OCI-LY1 (cell line): ENCODE measurements around the gene MRPL14.

ENCODE experiments used
- H2AFZ ChIP-seq: fragments of 200-600 bp; sonication (generic), shearing (Covaris generic); 2 replicates; pipeline ENCODE4 v1.6.0; 2014; ENCODE audit warnings: antibody characterized with exemption, mild to moderate bottlenecking, low read length
- H3F3A ChIP-seq: fragments of 200-600 bp; sonication (generic), shearing (Covaris generic); 2 replicates; pipeline ENCODE4 v1.6.0; 2014; ENCODE audit warnings: mild to moderate bottlenecking, antibody characterized with exemption, low read length, moderate library complexity; ENCODE audit not compliant: insufficient read depth
- H3K27ac ChIP-seq: fragments of 200-600 bp; sonication (generic); 2 replicates; pipeline ENCODE4 v1.5.1; 2014; ENCODE audit warnings: low read length, mixed run types, mild to moderate bottlenecking, low read depth; ENCODE audit not compliant: poor library complexity, severe bottlenecking
- H3K27me3 ChIP-seq: fragments of 200-600 bp; sonication (generic); 2 replicates; pipeline ENCODE4 v1.6.0; 2014; ENCODE audit warnings: antibody characterized with exemption, mild to moderate bottlenecking, low read length, moderate library complexity; ENCODE audit not compliant: insufficient read depth
- H3K36me3 ChIP-seq: fragments of 200-600 bp; sonication (generic); 2 replicates; pipeline ENCODE4 v1.6.1; 2014; ENCODE audit warnings: mild to moderate bottlenecking, antibody characterized with exemption, low read length, moderate library complexity, mixed read lengths; ENCODE audit not compliant: insufficient read depth
- H3K4me1 ChIP-seq: fragments of 200-600 bp; sonication (generic); 2 replicates; pipeline ENCODE4 v1.5.1; 2014; ENCODE audit warnings: mild to moderate bottlenecking, low read length, moderate library complexity; ENCODE audit not compliant: insufficient read depth, severe bottlenecking
- H3K4me2 ChIP-seq: fragments of 200-600 bp; sonication (generic), shearing (Covaris generic); 2 replicates; pipeline ENCODE4 v1.6.1; 2014; ENCODE audit warnings: low read length
- H3K4me3 ChIP-seq: fragments of 200-600 bp; sonication (generic); 2 replicates; pipeline ENCODE4 v1.5.1; 2014; ENCODE audit warnings: low read length, low read depth, mild to moderate bottlenecking, mixed read lengths; ENCODE audit not compliant: poor library complexity, severe bottlenecking
- H3K79me2 ChIP-seq: fragments of 200-600 bp; shearing (Covaris generic); 2 replicates; pipeline ENCODE4 v1.6.1; 2016; ENCODE audit warnings: mixed run types, low read length, mixed read lengths; ENCODE audit not compliant: insufficient read depth
- H3K9ac ChIP-seq: fragments of 200-600 bp; sonication (generic), shearing (Covaris generic); 2 replicates; pipeline ENCODE4 v1.6.1; 2014; ENCODE audit warnings: mild to moderate bottlenecking, low read length, mixed read lengths
- H3K9me2 ChIP-seq: fragments of 200-600 bp; sonication (generic), shearing (Covaris generic); 2 replicates; pipeline ENCODE4 v1.6.1; 2014; ENCODE audit warnings: low read depth, mild to moderate bottlenecking, low read length, mixed read lengths
- H3K9me3 ChIP-seq: fragments of 200-600 bp; shearing (Covaris generic); 2 replicates; pipeline ENCODE4 v1.6.1; 2014; ENCODE audit warnings: low read length, mixed read lengths
- H4K20me1 ChIP-seq: fragments of 200-600 bp; sonication (generic), shearing (Covaris generic); 2 replicates; pipeline ENCODE4 v1.6.0; 2016; ENCODE audit warnings: mild to moderate bottlenecking, low read length; ENCODE audit not compliant: insufficient read depth
- EZH2 ChIP-seq: fragments of 200-600 bp; sonication (generic), shearing (Covaris generic); IDR thresholded peaks from 2 replicates; pipeline ENCODE4 v1.8.0; 2017; ENCODE audit warnings: borderline replicate concordance, mixed run types, mild to moderate bottlenecking, antibody characterized with exemption, low read length, moderate library complexity, mixed read lengths
- TF ChIP-seq, protein P1 (sequence below): fragments of 200-600 bp; sonication (generic), shearing (Covaris generic); IDR thresholded peaks from 2 replicates; pipeline ENCODE4 v1.5.1; 2017; ENCODE audit warnings: mild to moderate bottlenecking, antibody characterized with exemption, low read length, moderate library complexity, mixed read lengths

Gene MRPL14

DNA sequence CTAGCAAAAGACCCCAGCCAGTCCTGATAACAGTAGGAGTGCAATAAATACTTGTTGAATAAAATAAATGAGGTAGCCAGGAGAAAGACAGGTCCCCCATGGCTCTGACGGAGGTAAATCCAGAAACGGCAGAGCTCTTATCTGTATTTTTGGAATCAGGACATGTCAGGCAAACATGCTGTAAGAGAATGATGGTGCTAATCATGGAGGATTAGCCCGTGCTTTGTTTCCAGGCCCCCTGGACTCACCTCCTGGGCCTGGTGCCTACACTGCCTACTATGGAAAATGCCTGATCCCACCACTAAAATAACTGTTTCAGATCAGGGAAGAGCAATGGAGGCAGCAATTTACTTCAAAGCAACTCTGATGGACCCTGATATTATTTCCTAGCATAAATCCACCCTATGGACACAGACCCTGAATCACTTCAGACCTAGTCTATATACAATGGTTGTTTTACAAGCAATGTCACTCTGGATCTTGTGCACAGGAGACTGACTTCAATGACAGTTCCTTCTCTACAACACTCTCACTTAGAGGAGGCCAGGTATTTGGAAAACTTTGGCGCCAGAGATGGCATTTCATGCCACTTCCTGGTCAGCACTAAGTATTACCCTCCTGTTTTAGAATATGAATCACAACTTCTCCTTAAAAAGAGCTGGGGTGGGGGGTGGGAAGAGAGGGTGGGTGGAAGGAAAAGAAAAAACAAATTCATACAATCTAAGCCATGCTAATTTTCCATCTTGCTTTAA is 6.4 kb downstream of the MRPL14 start:
- Histone ChIP-seq H3K9me3 (no peaks in the 10 kb centered on the region), H3F3A (no peaks in the 10 kb centered on the region), H3K9ac (no peak overlapping the region), H3K36me3 (peaks cover 4% of the 10 kb centered on the region), H3K4me1 (peaks cover 55% of the 10 kb centered on the region), H2AFZ (no peak overlapping the region), H3K79me2 (peaks cover 100% of the 10 kb centered on the region), H3K27ac (no peak overlapping the region), H3K4me2 (no peak overlapping the region), H3K27me3 (no peaks in the 10 kb centered on the region), H3K9me2 (no peaks in the 10 kb centered on the region), H3K4me3 (no peak overlapping the region), H4K20me1 (no peaks in the 10 kb centered on the region)
- no peak for TF ChIP-seq EZH2
- TF ChIP-seq, protein P1, sequence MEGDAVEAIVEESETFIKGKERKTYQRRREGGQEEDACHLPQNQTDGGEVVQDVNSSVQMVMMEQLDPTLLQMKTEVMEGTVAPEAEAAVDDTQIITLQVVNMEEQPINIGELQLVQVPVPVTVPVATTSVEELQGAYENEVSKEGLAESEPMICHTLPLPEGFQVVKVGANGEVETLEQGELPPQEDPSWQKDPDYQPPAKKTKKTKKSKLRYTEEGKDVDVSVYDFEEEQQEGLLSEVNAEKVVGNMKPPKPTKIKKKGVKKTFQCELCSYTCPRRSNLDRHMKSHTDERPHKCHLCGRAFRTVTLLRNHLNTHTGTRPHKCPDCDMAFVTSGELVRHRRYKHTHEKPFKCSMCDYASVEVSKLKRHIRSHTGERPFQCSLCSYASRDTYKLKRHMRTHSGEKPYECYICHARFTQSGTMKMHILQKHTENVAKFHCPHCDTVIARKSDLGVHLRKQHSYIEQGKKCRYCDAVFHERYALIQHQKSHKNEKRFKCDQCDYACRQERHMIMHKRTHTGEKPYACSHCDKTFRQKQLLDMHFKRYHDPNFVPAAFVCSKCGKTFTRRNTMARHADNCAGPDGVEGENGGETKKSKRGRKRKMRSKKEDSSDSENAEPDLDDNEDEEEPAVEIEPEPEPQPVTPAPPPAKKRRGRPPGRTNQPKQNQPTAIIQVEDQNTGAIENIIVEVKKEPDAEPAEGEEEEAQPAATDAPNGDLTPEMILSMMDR, result no peak

DNA sequence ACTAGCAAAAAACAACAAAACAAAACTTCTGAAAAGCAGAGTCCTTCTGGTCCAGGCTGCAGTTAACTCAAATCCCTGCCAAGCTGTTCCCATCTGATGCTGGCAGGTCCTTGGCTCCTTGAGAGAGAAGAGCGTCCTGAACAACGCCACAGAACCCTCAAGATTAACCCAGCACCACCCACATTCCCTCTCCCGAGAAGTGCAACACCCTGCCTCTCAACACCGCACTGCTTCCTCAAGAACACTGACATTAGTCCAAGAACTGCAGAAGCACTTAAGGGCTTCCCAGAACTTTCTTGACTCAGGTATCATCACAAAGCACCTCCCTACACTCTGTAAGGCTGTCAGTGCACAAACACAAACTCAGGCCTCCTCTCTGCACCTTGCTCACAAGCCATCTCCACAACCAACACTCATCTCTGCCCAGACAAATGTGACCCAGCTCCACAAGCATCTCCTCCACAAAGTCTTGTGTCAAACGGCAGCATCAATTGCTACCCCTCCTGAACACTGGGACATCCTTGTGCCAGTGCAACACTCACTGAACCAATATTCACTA is 7.5 kb downstream of the MRPL14 start:
- H3K79me2 ChIP-seq, result peaks cover 91% of the 10 kb centered on the region
- H3K9ac ChIP-seq, result no peak overlapping the region
- H3K4me1 ChIP-seq, result peaks cover 44% of the 10 kb centered on the region
- no peak overlapping the region for H2AFZ ChIP-seq
- no peak overlapping the region for H3K4me3 ChIP-seq
- H3K4me2 ChIP-seq, result no peak overlapping the region
- H4K20me1 ChIP-seq, result no peaks in the 10 kb centered on the region
- no peak overlapping the region for H3K27ac ChIP-seq
- no peaks in the 10 kb centered on the region for H3K9me3 ChIP-seq
- H3K27me3 ChIP-seq, result no peaks in the 10 kb centered on the region
- H3K9me2 ChIP-seq, result no peaks in the 10 kb centered on the region
- TF ChIP-seq, protein P1, result no peak
- TF ChIP-seq EZH2, result no peak
- H3K36me3 ChIP-seq, result peaks cover 14% of the 10 kb centered on the region
- H3F3A ChIP-seq, result no peaks in the 10 kb centered on the region

DNA sequence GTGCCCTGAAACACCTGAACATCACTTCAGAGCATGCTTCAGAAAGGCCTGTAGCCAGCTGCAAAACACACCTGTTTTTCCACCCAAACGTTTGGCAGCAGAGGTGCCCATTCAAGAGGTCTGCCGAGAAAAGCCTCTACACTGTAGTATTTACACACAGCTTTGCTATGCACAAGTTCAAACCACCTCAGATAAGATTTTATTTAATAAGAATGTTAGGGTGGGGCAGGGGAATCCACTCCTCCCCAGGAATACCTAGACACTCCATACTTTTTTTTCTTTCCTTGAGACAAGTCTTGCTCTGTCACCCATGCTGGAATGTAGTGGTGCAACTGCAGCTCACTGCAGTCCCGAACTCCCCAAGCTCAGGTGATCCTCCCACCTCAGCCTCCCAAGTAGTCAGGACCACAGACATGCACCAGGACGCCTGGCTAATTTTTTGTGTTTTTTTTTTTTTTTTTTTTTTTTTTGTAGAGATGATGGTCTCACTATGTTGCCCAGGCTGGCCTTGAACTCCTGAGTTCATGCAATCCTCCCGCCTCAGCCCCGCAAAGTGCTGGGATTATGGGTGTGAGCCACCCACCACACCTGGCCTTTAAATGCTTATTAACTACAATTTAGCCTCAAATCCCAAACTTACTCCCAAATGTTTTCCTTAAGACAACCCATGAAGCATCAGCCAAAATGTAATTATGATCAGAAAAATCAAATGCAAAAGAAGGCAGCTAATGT is 9.7 kb downstream of the MRPL14 start:
- H3K79me2 ChIP-seq, result peaks cover 69% of the 10 kb centered on the region
- no peak overlapping the region for H2AFZ ChIP-seq
- H3K27me3 ChIP-seq, result no peaks in the 10 kb centered on the region
- no peak for TF ChIP-seq EZH2
- TF ChIP-seq, protein P1, result no peak
- peaks cover 30% of the 10 kb centered on the region for H3K36me3 ChIP-seq
- H3K9me3 ChIP-seq, result no peaks in the 10 kb centered on the region
- H3K9ac ChIP-seq, result no peak overlapping the region
- H3K4me2 ChIP-seq, result no peak overlapping the region
- no peak overlapping the region for H3K4me3 ChIP-seq
- H3F3A ChIP-seq, result no peaks in the 10 kb centered on the region
- H3K27ac ChIP-seq, result no peak overlapping the region
- no peaks in the 10 kb centered on the region for H3K9me2 ChIP-seq
- peaks cover 22% of the 10 kb centered on the region for H3K4me1 ChIP-seq
- no peaks in the 10 kb centered on the region for H4K20me1 ChIP-seq
